ENCODE results near the gene ORC5.

ORC5 gene

DNA sequence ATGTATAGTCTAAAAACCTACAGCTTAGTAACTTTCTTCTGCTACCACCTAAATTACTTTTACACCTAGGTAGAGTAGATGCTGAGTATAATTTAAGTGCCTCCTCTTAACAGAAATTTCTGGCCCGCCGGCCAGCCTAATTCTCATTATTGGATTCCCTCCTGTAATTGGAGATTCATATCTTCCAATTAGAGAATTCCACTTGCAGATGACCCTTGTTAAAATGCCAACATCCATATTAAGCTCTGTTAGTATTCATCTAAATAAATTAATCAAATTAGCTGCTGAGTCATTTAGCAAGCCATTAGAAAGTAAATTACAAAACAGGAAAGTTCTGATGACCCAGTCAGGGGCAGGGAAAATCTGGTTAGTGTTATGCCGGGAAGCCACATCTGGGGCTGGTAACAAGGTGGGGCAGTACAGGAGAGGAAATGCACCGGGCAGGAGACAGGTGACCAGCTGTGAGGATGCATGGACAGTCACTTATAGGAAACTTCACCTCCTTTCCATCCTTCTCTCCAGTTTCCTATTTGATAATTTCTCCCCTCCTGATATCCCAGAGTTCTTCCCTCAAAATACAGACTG is 82.8 kb downstream of the ORC5 start:
- no peak for DNase-seq

DNA sequence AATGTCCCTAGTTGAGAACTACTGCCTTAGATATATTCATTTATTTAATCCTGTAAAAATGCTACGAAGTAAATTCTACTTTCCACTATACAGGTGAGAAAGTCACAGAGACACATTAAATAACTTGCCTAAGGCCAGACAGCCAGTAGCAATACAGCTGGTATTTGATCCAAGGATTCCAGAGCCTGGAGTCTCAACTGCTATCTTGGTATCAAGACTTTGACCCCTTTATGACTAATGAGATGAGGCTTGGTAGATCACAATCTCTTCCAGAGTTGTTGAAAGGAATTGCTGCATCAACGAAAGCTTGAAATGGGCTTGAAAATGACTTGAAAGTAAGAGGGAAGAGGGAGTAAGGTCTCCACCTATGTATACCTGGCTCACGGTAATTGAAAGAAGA is 83.3 kb downstream of the ORC5 start:
- no peak for DNase-seq

DNA sequence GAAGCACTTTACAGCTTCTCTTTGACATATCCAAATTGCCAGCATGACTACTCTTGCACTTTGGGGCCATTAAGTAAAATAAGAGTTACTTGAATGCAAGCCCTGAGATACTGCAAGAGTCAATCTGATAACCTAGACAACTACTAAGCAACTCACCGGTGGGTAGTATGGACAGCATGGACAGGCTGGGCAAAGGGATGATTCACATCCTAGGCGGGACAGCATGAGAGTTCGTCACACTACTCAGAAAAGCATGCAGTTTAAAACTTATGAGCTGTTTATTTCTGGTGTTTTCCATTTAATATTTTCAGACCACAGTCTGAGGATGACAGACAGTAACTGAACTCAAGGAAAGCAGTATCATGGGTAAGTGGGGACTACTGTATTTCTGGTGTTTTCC is 84.0 kb downstream of the ORC5 start:
- DNase-seq, result no peak

DNA sequence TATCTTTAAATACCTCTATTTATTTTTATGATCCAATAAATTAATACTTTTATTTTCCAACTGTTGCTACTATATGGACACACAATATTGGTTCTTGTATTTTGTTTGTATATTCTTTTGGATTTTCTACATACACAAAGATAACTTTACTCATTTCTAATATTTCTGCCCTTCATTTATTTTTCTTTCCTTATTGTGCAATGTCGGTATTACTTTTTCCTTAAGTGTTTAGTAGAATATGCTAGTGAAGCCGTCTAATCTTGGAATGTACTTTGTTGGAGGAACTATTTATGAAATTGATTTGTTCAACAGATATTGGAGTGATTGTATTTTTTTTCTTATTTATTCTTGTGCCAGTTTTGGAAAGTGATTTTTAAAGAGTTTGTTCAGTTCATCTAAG is 94.0 kb downstream of the ORC5 start:
- DNase-seq, result no peak

DNA sequence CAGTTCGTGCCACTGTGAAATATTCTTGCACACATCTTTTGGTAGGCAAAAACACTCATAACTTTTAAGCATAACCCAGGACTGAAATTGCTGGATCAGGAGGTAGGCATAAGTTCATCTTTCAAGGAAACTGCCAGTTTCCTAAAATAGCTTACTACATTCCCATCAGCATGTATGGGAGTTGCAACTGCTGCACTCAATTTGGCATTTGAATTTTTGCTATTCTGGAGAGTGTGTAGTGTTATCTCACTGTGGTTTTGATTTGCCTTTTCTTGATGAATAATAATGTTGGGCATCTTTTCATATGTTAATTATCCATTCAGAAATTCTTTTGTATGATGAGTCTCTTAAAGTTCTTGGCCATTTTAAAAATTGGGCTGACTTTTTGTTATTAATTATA is 95.2 kb downstream of the ORC5 start:
- no peak for DNase-seq

DNA sequence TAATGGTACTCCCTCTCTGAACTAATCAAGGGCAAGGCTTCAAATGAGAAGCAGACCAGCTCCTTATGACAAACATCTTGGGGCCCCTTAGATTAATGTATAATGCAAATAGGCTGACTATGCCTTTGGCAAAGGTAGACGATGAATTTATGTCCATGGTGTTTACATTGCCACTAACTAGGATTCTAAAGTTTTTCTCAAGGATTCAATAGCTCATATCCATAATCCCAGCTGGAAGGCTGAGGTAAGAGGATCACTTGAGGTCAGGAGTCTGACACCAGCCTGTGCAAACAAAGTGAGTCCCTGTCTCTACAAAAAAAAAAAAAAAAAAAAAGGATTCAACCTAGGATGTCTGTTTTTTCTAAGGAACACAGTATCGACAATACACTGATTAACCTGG is 96.5 kb downstream of the ORC5 start:
- no peak for DNase-seq

DNA sequence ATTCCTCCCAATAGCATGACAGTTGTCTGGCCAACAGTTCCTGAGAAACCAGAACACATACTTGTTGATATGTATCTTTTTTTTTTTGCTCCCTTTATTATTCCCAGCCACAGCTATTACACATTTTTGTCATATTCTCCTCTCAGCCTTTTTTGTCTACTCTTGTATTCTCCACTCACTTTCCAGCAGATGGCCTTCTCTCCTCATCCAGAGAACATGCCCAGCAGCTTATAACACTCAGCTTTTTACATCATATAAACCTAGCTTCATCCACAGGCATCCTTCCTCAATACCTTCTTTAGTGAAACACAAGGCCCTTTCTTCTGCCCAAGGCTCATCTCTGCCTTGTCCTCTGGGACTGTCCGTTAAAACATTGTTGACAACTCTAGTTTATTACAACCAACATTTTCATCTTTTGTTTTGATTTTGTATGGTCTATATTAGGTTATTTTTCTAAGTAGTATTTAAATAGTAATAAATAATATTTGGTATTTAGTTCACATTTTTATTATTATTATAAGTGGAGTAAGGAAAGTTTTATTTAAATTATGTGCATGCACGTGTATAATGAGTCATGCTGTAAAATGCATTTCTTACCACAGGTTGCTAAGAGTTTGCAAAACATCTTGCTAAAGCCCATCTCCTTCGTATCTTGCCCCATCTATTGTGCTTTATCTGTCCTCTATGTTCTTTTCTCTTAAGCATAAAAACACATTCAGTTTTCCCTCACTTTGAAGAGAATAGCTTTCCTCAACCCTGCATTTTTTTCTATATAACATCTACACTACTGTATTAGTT is 101.5 kb downstream of the ORC5 start:
- DNase-seq, result no peak

DNA sequence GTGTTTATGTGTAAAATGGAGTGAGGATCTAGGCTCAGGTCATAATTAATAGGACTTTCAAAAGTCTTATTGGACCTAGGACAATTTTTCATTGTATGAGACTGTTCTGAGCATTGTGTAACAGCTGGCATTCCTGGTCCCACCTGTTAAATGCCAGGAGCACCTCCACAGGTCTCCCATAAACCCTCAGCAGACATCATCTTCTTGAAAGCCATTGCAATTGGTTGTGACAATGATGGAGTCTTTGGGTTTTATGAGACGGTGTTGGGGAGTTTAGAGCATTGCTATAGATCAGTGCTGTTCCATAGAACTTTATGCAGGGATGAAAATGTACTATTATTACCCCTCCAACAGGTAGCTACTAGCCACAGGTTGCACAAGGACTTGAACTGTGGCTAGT is 108.9 kb downstream of the ORC5 start:
- DNase-seq, result no peak

DNA sequence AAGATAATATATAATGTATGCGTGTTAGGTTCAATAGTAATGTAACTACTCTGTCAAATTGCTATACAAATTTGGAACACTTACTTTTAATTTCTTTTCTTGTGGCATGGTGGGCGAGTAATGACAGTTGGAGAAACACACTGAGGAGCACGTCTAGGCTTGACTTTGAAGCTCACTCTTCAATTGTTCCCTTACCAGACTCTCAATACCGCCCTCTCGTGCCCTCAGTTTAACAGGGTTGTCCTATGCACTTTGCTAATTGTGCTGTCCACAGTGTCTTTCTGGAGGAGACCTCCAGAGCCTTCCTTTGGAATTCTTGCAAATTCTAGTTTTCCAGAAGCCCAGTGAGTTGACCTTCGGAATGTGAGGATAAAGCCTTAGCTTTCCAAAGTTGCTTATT is 111.1 kb downstream of the ORC5 start:
- DNase-seq, result no peak

DNA sequence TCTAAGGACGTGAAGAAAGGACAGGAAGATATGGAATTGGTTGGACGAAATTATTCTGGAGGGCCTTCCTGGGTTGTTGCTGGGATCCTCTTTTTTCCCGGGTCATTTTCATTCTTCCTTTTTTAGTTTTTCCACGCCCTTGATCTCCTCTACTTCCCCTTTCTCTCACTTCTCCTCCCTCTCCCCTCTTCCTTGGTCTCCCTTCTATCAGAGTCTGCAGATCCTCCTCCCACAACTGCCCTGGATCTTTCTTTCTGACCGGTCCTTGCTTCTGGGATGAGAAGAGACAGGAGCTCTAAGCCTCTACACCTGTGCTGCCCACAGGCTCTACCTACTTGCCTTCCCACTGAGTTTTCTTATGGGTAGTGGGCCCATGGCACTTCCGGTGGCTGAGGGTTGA is 114.7 kb downstream of the ORC5 start:
- no peak for DNase-seq

DNA sequence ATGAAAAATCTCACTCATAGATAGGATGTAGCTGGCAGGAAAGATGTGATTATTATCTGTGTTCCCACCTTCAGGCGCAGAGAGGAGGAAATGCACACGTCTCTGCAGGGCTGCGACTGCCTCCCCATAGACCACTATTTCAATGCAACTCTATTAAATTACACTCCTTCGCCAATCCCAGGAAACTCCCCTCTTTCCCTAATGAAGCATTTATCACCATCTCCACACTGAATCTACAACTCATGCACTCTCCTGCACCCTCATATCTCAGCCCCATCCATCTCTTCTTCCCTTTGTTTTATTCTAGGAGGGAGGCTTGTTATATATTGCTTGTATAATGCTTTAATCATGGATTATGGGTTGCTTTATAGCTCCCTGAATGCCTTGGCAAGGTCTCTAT is 116.6 kb downstream of the ORC5 start:
- DNase-seq, result no peak

- no peak for DNase-seq
Observed at GRCh38 chr7:104089612-104090011, 118.2 kb downstream of the ORC5 start.

DNA sequence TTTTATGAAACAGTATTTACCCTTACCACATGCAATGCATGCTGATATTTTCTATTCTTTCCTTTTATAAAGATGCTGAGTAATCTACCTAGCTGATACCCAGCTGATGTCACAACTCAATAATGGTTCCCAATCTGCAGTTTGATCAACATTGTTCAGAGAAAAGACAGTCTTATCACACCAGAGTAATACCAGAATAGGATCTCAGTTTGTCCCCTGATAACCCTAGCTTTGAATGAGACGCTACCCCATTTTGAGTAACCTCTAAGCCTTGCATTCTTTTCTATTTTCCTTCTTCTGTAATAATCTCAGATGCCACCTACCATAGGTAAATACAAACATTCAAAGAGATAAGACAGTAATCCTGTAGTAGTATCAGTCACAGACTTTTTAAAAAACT is 118.8 kb downstream of the ORC5 start:
- DNase-seq, result no peak

Measured in CD4-positive, alpha-beta T cell treated with Interleukin-21 for 1 hour (primary cell).